PC-9 (cell line): ENCODE measurements around the gene DLK1. TPM values are rescaled to one million over a fixed set of nuclear protein-coding genes. Genes with fewer than 3 reads are reported as not detected.

Experiments
- BruUV-seq: library from RNA; stranded (reverse); fragments of 400-500 nt; replicated peaks from 2 replicates; lab custom pipeline; 2021; lab: Mats Ljungman, UMichigan
- CTCF ChIA-PET: fragments of 300-600 bp; sonication (Branson Sonifier 250); formaldehyde crosslinking; loops from one replicate; lab custom pipeline; 2022; ENCODE audit warnings: antibody characterized with exemption; lab: Charles Lee
- POLR2A ChIA-PET: fragments of 300-600 bp; sonication (Branson Sonifier 250); formaldehyde crosslinking; loops from one replicate; lab custom pipeline; 2022; ENCODE audit warnings: antibody characterized with exemption; ENCODE audit not compliant: unreplicated experiment; lab: Charles Lee
- DNase-seq, 2 experiments: peaks; one replicate each; pipeline versions ENCODE4 v3.0.0 to v3.0.0-alpha.2; 2015 to 2022; ENCODE audit warnings: mixed read lengths in 1 of 2
- H2AFZ ChIP-seq: fragments of 200-600 bp; sonication (generic); 2 replicates; pipeline ENCODE4 v1.8.1; 2017; ENCODE audit warnings: antibody characterized with exemption
- H3F3A ChIP-seq: fragments of 200-600 bp; sonication (generic); 2 replicates; pipeline ENCODE4 v1.8.1; 2017; ENCODE audit warnings: antibody characterized with exemption, mild to moderate bottlenecking, low read depth; ENCODE audit not compliant: insufficient read depth
- H3K27ac ChIP-seq: fragments of 200-600 bp; sonication (generic); 2 replicates; pipeline ENCODE4 v1.6.1; 2016; ENCODE audit warnings: mixed run types
- H3K27me3 ChIP-seq: fragments of 200-600 bp; sonication (generic); 2 replicates; pipeline ENCODE4 v1.6.1; 2016; ENCODE audit warnings: low read depth, mixed run types; ENCODE audit not compliant: insufficient read depth
- H3K36me3 ChIP-seq: fragments of 200-600 bp; sonication (generic); 2 replicates; pipeline ENCODE4 v1.6.1; 2016; ENCODE audit warnings: low read depth, mixed run types
- H3K4me1 ChIP-seq: fragments of 200-600 bp; sonication (generic); replicated peaks from 2 replicates; pipeline ENCODE4 v1.6.1; 2016; ENCODE audit warnings: mixed run types; ENCODE audit not compliant: insufficient read depth
- H3K4me2 ChIP-seq: fragments of 200-600 bp; sonication (generic); 2 replicates; pipeline ENCODE4 v1.6.1; 2017; ENCODE audit warnings: mixed run types
- H3K4me3 ChIP-seq: fragments of 200-600 bp; sonication (generic); 2 replicates; pipeline ENCODE4 v1.6.1; 2016; ENCODE audit warnings: mixed run types
- H3K79me2 ChIP-seq: fragments of 200-600 bp; sonication (generic); 2 replicates; pipeline ENCODE4 v1.6.1; 2017; ENCODE audit warnings: low read depth, mixed run types
- H3K9me2 ChIP-seq: fragments of 200-600 bp; sonication (generic); 2 replicates; pipeline ENCODE4 v1.8.1; 2017; ENCODE audit warnings: mild to moderate bottlenecking; ENCODE audit not compliant: insufficient read depth
- H3K9me3 ChIP-seq: fragments of 200-600 bp; sonication (generic); 2 replicates; pipeline ENCODE4 v1.8.1; 2016; ENCODE audit warnings: low read depth; ENCODE audit not compliant: insufficient read depth
- H4K20me1 ChIP-seq: fragments of 200-600 bp; sonication (generic); 2 replicates; pipeline ENCODE4 v1.8.1; 2017; ENCODE audit not compliant: insufficient read depth
- EZH2 ChIP-seq: fragments of 200-600 bp; sonication (generic); IDR thresholded peaks from 2 replicates; pipeline ENCODE4 v1.8.0; 2017; ENCODE audit warnings: antibody characterized with exemption, low read depth
- intact Hi-C: fragments of 100-400 bp; cut with micrococcal nuclease; formaldehyde crosslinking; loops from one replicate; pipeline ENCODE4 v1.10.0; 2022; ENCODE audit not compliant: unreplicated experiment
- total RNA-seq: library from RNA; stranded (reverse); gene quantifications from 2 replicates; pipeline ENCODE4 v1.2.3, GENCODE V29; 2021
- TF ChIP-seq, protein P1 (sequence below): fragments of 200-600 bp; sonication (generic); conservative IDR thresholded peaks from 2 replicates; pipeline ENCODE4 v1.6.1; 2017; ENCODE audit warnings: mixed run types, antibody characterized with exemption, mild to moderate bottlenecking, moderate library complexity

Gene DLK1
- total RNA-seq, 1 experiment from 2014 or later: not detected

DNA sequence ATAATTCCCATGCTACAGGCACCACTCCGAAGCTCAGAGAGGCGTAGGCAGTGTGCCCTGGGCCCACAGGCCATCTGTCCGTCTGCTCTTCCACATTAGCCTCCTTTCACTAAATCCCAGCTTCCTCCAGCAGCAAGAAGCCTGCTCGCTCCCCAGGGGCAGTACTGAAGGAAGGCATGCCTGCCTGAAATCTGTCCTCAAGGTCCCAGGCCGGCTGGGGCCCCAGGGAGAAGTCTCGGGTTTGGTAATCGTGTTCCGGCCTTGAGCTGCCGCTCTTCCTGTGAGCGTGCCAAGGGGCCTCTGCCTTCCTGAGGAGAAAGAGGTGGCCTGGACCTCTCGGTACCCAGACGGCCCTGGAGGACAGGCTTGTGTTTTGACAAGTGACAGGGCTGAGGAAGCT lies 15.2 kb upstream of the DLK1 start:
- no TSS peak for BruUV-seq
- Histone ChIP-seq H3K79me2 (no peaks in the 10 kb centered on the region), H3K27me3 (no peaks in the 10 kb centered on the region), H3K9me2 (no peaks in the 10 kb centered on the region), H2AFZ (no peak overlapping the region), H3K9me3 (no peaks in the 10 kb centered on the region), H3F3A (no peaks in the 10 kb centered on the region), H3K27ac (no peak overlapping the region), H3K4me3 (no peak overlapping the region), H4K20me1 (no peaks in the 10 kb centered on the region), H3K36me3 (no peaks in the 10 kb centered on the region), H3K4me2 (no peak overlapping the region), H3K4me1 (no peaks in the 10 kb centered on the region)
- intact Hi-C loops: no loop called here
- ChIA-PET POLR2A (no interaction called here), CTCF (no interaction called here)
- DNase-seq: no peak
- TF ChIP-seq EZH2: no peak
- TF ChIP-seq, protein P1, sequence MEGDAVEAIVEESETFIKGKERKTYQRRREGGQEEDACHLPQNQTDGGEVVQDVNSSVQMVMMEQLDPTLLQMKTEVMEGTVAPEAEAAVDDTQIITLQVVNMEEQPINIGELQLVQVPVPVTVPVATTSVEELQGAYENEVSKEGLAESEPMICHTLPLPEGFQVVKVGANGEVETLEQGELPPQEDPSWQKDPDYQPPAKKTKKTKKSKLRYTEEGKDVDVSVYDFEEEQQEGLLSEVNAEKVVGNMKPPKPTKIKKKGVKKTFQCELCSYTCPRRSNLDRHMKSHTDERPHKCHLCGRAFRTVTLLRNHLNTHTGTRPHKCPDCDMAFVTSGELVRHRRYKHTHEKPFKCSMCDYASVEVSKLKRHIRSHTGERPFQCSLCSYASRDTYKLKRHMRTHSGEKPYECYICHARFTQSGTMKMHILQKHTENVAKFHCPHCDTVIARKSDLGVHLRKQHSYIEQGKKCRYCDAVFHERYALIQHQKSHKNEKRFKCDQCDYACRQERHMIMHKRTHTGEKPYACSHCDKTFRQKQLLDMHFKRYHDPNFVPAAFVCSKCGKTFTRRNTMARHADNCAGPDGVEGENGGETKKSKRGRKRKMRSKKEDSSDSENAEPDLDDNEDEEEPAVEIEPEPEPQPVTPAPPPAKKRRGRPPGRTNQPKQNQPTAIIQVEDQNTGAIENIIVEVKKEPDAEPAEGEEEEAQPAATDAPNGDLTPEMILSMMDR: no peak

DNA sequence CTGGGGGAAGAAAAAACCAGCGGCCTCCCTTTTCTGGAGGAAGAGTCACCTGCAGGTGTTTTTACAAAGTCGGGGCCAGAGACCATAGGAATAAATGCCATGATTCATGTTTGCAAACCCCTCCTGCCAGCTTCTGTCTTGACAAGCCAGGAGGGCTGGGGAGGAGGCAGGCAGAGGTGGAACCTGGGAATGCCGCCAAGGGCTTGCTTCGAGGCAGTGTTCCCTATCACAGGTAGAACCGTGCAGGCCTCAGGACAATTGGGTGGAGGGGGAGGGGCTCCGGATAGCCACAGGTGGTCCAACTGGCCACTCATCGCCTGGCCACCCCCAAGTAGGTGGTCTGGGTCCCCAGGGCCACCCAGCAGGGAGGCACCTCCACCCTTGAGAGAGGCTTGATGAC lies 14.2 kb upstream of the DLK1 start:
- Histone ChIP-seq H3K27me3 (no peaks in the 10 kb centered on the region; the same call in 1 of the 2 replicates), H2AFZ (no peak overlapping the region), H3F3A (no peaks in the 10 kb centered on the region), H3K4me3 (no peak overlapping the region), H4K20me1 (no peaks in the 10 kb centered on the region), H3K9me3 (no peaks in the 10 kb centered on the region), H3K36me3 (no peaks in the 10 kb centered on the region), H3K4me2 (no peak overlapping the region), H3K27ac (no peak overlapping the region), H3K4me1 (no peaks in the 10 kb centered on the region), H3K9me2 (no peaks in the 10 kb centered on the region), H3K79me2 (no peaks in the 10 kb centered on the region)
- no TSS peak for BruUV-seq
- no peak for DNase-seq
- intact Hi-C loops: no loop called here
- CTCF ChIA-PET: no interaction called here
- POLR2A ChIA-PET: no interaction called here
- TF ChIP-seq, protein P1: no peak
- TF ChIP-seq EZH2: no peak

DNA sequence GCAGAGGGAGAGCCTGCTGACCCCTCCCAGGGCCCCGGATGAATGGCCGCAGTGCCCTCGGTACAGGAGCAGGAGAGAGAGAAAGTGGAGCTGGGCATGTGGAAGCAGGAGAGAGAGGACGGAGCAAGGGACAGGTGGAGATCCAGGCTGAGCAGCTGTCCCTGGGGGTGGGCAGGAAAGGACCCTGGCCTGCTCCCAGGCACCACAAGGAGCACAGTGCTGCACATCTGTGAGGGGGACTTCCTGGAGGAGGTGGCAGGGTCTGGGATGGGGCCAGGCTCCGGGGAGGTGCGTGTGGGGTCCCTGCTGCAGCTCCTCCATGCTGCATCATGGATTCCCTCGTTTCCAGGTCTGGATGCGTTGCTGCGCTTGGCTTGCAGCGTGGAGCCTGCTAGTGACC lies 13.0 kb upstream of the DLK1 start:
- H3K9me2 ChIP-seq: no peaks in the 10 kb centered on the region
- H2AFZ ChIP-seq: no peak overlapping the region
- no peaks in the 10 kb centered on the region for H3K36me3 ChIP-seq
- no peak for DNase-seq
- TF ChIP-seq, protein P1: no peak
- no peak for TF ChIP-seq EZH2
- ChIA-PET POLR2A (no interaction called here), CTCF (no interaction called here)
- no peaks in the 10 kb centered on the region for H3K9me3 ChIP-seq
- intact Hi-C loops: no loop called here
- no peaks in the 10 kb centered on the region for H3K4me1 ChIP-seq
- BruUV-seq: no TSS peak
- no peaks in the 10 kb centered on the region for H3K79me2 ChIP-seq
- H4K20me1 ChIP-seq: no peaks in the 10 kb centered on the region
- H3K27ac ChIP-seq: no peak overlapping the region
- peaks cover 4% of the 10 kb centered on the region for H3K27me3 ChIP-seq
- H3K4me2 ChIP-seq: no peak overlapping the region
- no peaks in the 10 kb centered on the region for H3F3A ChIP-seq
- H3K4me3 ChIP-seq: no peak overlapping the region
